OCI-LY7 (cell line): ENCODE measurements around the gene MTG2.

ENCODE experiments used
- CTCF ChIP-seq: fragments of 200-600 bp; sonication (generic); conservative IDR thresholded peaks from 2 replicates; pipeline ENCODE4 v1.5.1; 2014; ENCODE audit warnings: mild to moderate bottlenecking, antibody characterized with exemption, low read length, moderate library complexity, mixed read lengths
- EZH2phosphoT487 ChIP-seq: fragments of 200-600 bp; sonication (generic); IDR thresholded peaks from 2 replicates; pipeline ENCODE4 v1.6.1; 2018; ENCODE audit warnings: low read depth, borderline replicate concordance, mild to moderate bottlenecking, mixed run types, antibody characterized with exemption, low read length, moderate library complexity, mixed read lengths

GRCh38 chr20:62195736-62196135 is 12.9 kb downstream of the MTG2 start:
- no peak for TF ChIP-seq CTCF
- TF ChIP-seq EZH2phosphoT487: no peak
